GM19239 (cell line): ENCODE data around the gene STOM.
"Not testable (repeated sequence)": the region's sequence is repeated elsewhere in the genome, so short reads cannot be mapped to it uniquely, and the experiment has no call there.

Experiments used
- DNase-seq: peaks from one replicate; pipeline ENCODE4 v3.0.0; 2011; ENCODE audit warnings: low spot score; ENCODE audit not compliant: insufficient read length
- FAIRE-seq: peaks from 2 replicates; lab custom pipeline; 2011; peaks lifted over from hg19 to GRCh38; lab: Jason Lieb, UNC

STOM gene

GRCh38 chr9:121369595-121370265 is at the start of gene STOM:
STOM (minus strand) TSS chr9:121370250; CDS start chr9:121370187, 63 bp downstream.
- no peak for DNase-seq
- no peak for FAIRE-seq

- FAIRE-seq (no peak), DNase-seq (no peak)
Observed at GRCh38 chr9:121411993-121412392, 41.9 kb upstream of the STOM start.

GRCh38 chr9:121405899-121406298 is 35.8 kb upstream of the STOM start:
- DNase-seq = no peak
- no peak for FAIRE-seq

- no peak for FAIRE-seq
- no peak for DNase-seq
Observed at GRCh38 chr9:121404906-121405305, 34.9 kb upstream of the STOM start.

- FAIRE-seq = peak; percentile 95
- DNase-seq = peak; percentile 4
Observed at GRCh38 chr9:121399883-121400607, 30.0 kb upstream of the STOM start.

GRCh38 chr9:121399126-121399882 is 29.3 kb upstream of the STOM start:
- no peak for FAIRE-seq
- no peak for DNase-seq

GRCh38 chr9:121398374-121398773 is 28.3 kb upstream of the STOM start:
- no peak for DNase-seq
- no peak for FAIRE-seq

GRCh38 chr9:121397277-121397676 is 27.2 kb upstream of the STOM start:
- not testable (repeated sequence) for DNase-seq, FAIRE-seq

- FAIRE-seq (no peak), DNase-seq (no peak)
Observed at GRCh38 chr9:121395558-121395957, 25.5 kb upstream of the STOM start.

- no peak for FAIRE-seq
Observed at GRCh38 chr9:121394292-121394691, 24.2 kb upstream of the STOM start.

GRCh38 chr9:121393318-121393717 is 23.3 kb upstream of the STOM start:
- FAIRE-seq = no peak

More at GRCh38 chr9:121394292-121394691, 24.2 kb upstream of the STOM start:
- no peak for DNase-seq

GRCh38 chr9:121390372-121390771 is 20.3 kb upstream of the STOM start:
- DNase-seq = no peak
- no peak for FAIRE-seq

More at GRCh38 chr9:121393318-121393717, 23.3 kb upstream of the STOM start:
- DNase-seq = no peak

- no peak for FAIRE-seq
- DNase-seq = no peak
Observed at GRCh38 chr9:121388140-121388905, 18.3 kb upstream of the STOM start.

- FAIRE-seq (no peak), DNase-seq (no peak)
Observed at GRCh38 chr9:121386442-121387175, 16.6 kb upstream of the STOM start.

GRCh38 chr9:121383715-121384114 is 13.7 kb upstream of the STOM start:
- FAIRE-seq (no peak), DNase-seq (no peak)

GRCh38 chr9:121380846-121381245 is 10.8 kb upstream of the STOM start:
- FAIRE-seq = peak; percentile 23
- DNase-seq = no peak

- FAIRE-seq (no peak), DNase-seq (no peak)
Observed at GRCh38 chr9:121376214-121376830, 6.3 kb upstream of the STOM start.

GRCh38 chr9:121373011-121373729 is 3.1 kb upstream of the STOM start:
- no peak for FAIRE-seq
- no peak for DNase-seq
